Stimulated activated CD4-positive, alpha-beta T cell treated with anti-CD3 and anti-CD28 coated beads, Interleukin-12 subunit alpha, Interleukin-12 subunit beta, amount 100 ng/mL, for 4 hours (primary cell): Measurements from ENCODE around the gene PRR19.

Source experiments
- DNase-seq: peaks from one replicate; pipeline ENCODE4 v3.0.0-alpha.2; 2020

PRR19 gene

DNA sequence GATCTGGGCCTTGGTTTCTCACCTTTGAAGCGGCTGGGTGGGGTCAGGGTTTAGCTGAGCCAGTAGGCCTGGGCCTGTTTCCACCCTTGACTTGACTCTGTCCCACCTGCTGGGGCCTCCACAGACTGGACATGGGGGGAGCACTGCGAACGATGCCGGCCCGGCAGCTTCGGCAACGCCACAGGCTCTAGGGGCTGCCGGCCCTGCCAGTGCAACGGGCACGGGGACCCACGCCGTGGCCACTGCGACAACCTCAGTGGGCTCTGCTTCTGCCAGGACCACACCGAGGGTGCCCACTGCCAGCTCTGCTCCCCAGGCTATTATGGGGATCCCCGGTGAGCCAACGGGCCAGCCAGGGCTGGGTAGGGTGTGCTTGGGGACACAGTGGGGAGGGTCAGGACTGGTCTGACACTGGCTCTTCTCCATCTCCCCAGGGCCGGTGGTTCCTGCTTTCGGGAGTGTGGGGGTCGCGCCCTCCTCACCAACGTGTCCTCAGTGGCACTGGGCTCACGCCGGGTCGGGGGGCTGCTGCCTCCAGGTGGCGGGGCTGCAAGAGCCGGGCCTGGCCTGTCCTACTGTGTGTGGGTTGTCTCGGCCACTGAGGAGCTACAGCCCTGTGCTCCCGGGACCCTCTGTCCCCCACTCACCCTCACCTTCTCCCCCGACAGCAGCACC lies 51.5 kb downstream of the PRR19 start:
- no peak for DNase-seq

DNA sequence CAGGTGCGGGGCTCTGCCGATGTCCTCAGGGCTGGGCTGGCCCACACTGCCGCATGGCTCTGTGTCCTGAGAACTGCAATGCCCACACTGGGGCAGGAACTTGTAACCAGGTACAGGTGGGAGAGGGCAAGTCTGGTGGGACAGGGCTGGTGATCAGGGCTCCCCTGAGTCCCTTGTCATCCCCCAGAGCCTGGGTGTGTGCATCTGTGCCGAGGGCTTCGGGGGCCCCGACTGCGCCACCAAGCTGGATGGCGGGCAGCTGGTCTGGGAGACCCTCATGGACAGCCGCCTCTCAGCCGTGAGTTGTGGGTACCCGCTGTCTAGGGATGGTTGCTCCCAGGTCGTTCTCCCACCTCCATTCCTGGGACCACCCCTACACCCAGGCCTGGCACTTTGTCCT lies 54.0 kb downstream of the PRR19 start:
- no peak for DNase-seq

DNA sequence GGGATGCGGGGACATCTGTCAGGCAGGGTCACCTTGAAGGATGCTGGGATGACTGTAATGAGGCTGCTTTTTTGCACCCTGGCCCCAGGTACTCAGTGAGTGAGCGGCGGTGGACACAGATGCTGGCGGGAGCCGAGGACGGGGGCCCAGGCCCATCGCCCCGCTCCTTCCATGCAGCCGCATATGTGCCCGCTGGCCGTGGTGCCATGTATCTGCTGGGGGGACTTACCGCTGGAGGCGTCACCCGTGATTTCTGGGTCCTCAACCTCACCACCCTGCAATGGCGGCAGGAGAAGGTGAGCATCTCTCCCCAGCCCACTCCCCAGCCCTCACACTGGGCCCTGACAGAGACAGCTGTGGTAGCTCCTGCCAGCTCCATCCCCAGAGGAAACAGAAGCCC lies 54.8 kb downstream of the PRR19 start:
- no peak for DNase-seq

DNA sequence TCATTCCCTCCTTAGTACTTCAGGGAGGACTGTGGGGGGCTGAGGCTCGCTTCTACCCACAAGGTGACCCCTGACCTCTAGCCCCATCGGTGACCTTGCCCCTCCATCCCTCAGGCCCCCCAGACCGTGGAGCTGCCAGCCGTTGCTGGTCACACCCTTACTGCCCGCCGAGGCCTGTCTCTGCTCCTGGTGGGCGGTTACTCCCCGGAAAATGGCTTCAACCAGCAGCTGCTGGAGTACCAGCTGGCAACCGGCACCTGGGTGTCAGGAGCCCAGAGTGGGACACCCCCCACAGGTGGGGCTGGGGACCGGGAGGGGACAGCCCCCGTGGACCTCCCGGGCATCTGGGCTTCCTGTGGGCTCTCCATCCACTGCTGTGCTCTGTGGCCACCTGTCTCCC lies 55.4 kb downstream of the PRR19 start:
- no peak for DNase-seq
